IMR-90 (cell line): ENCODE data around the gene MAN2A1. TPM values are rescaled to one million over a fixed set of nuclear protein-coding genes. Genes with fewer than 3 reads are reported as not detected.

Source experiments
- ATAC-seq: fragments of 200-7000 bp; cut with Tn5 transposase; 2 replicates; pipeline ENCODE4 v1.9.1; 2020; ENCODE audit warnings: low read depth, mild to moderate bottlenecking, moderate library complexity
- BruUV-seq: library from RNA; stranded (reverse); fragments of 400-500 nt; replicated peaks from 2 replicates; lab custom pipeline; 2021; lab: Mats Ljungman, UMichigan
- CTCF ChIA-PET: fragments of 300-600 bp; formaldehyde crosslinking; extraction: SDS; loops from one replicate; lab custom pipeline; 2021; ENCODE audit warnings: antibody characterized with exemption; lab: Yijun Ruan, JAX
- POLR2A ChIA-PET: fragments of 300-600 bp; sonication (Branson Sonifier 250); formaldehyde crosslinking; loops from one replicate; lab custom pipeline; 2022; ENCODE audit warnings: antibody characterized with exemption; ENCODE audit not compliant: unreplicated experiment; lab: Charles Lee
- DNase-seq: peaks from one replicate; pipeline ENCODE4 v3.0.0; 2013
- H2AFZ ChIP-seq: replicated peaks from 2 replicates; pipeline ENCODE3; 2013; ENCODE audit warnings: low read length, mild to moderate bottlenecking; ENCODE audit not compliant: poor library complexity
- H2AK5ac ChIP-seq: 2 replicates; pipeline ENCODE4 v1.6.1; 2013; ENCODE audit warnings: low read depth, low read length, inconsistent platforms
- H2AK9ac ChIP-seq: replicated peaks from 2 replicates; pipeline ENCODE3; 2013; ENCODE audit warnings: mild to moderate bottlenecking, low read depth, low read length, moderate library complexity; ENCODE audit not compliant: poor library complexity
- H2BK120ac ChIP-seq: 2 replicates; pipeline ENCODE4 v1.6.1; 2013; ENCODE audit warnings: low read depth, low read length, inconsistent platforms
- H2BK15ac ChIP-seq: 3 replicates; pipeline ENCODE4 v1.6.1; 2013; ENCODE audit warnings: low read depth, low read length, inconsistent platforms
- H2BK20ac ChIP-seq: 2 replicates; pipeline ENCODE4 v1.6.1; 2013; ENCODE audit warnings: low read depth, mild to moderate bottlenecking, inconsistent platforms, low read length, moderate library complexity
- H2BK5ac ChIP-seq: 2 replicates; pipeline ENCODE4 v1.6.1; 2013; ENCODE audit warnings: mild to moderate bottlenecking, low read depth, low read length, inconsistent platforms; ENCODE audit not compliant: poor library complexity, severe bottlenecking
- H3K14ac ChIP-seq: replicated peaks from 2 replicates; pipeline ENCODE4 v1.6.1; 2013; ENCODE audit warnings: low read depth, low read length, inconsistent platforms
- H3K18ac ChIP-seq: 2 replicates; pipeline ENCODE4 v1.6.1; 2013; ENCODE audit warnings: low read depth, low read length, control low read depth
- H3K23ac ChIP-seq: 2 replicates; pipeline ENCODE4 v1.6.1; 2013; ENCODE audit warnings: low read depth, low read length, inconsistent platforms
- H3K27ac ChIP-seq: 2 replicates; pipeline ENCODE4 v1.5.1; 2013; ENCODE audit warnings: mild to moderate bottlenecking, control low read depth, low read length; ENCODE audit not compliant: insufficient read depth
- H3K27me3 ChIP-seq: 2 replicates; pipeline ENCODE4 v1.6.1; 2013; ENCODE audit warnings: low read length; ENCODE audit not compliant: control insufficient read depth, insufficient read depth
- H3K36me3 ChIP-seq: 2 replicates; pipeline ENCODE4 v1.6.1; 2013; ENCODE audit warnings: low read length, mixed read lengths; ENCODE audit not compliant: control insufficient read depth, insufficient read depth
- H3K4ac ChIP-seq: 2 replicates; pipeline ENCODE4 v1.6.1; 2013; ENCODE audit warnings: low read depth, low read length, inconsistent platforms
- H3K4me1 ChIP-seq: 2 replicates; pipeline ENCODE4 v1.6.1; 2013; ENCODE audit warnings: low read length, mixed read lengths; ENCODE audit not compliant: control insufficient read depth, insufficient read depth
- H3K4me2 ChIP-seq: 2 replicates; pipeline ENCODE4 v1.6.1; 2013; ENCODE audit warnings: low read depth, mild to moderate bottlenecking, control low read depth, low read length, moderate library complexity
- H3K4me3 ChIP-seq: 2 replicates; pipeline ENCODE4 v1.5.1; 2013; ENCODE audit warnings: low read depth, mild to moderate bottlenecking, control low read depth, low read length, moderate library complexity; ENCODE audit not compliant: insufficient read depth
- H3K56ac ChIP-seq: 2 replicates; pipeline ENCODE4 v1.6.1; 2013; ENCODE audit warnings: low read length, inconsistent platforms; ENCODE audit not compliant: insufficient read depth; ENCODE audit errors: extremely low read depth
- H3K79me1 ChIP-seq, 2 experiments: 2 replicates each; pipeline ENCODE4 v1.6.1; 2013; ENCODE audit warnings: low read length in 2 of 2, inconsistent platforms in 1 of 2, low read depth in 1 of 2
- H3K9ac ChIP-seq: 2 replicates; pipeline ENCODE4 v1.6.1; 2013; ENCODE audit warnings: low read depth, low read length, control low read depth
- H3K9me1 ChIP-seq: 2 replicates; pipeline ENCODE4 v1.6.1; 2013; ENCODE audit warnings: low read length, inconsistent platforms; ENCODE audit not compliant: insufficient read depth
- H3K9me3 ChIP-seq: 2 replicates; pipeline ENCODE4 v1.6.1; 2013; ENCODE audit warnings: low read length; ENCODE audit not compliant: control insufficient read depth, insufficient read depth
- H4K20me1 ChIP-seq: 2 replicates; pipeline ENCODE4 v1.6.1; 2013; ENCODE audit warnings: low read length, inconsistent platforms; ENCODE audit not compliant: insufficient read depth
- H4K5ac ChIP-seq: 2 replicates; pipeline ENCODE4 v1.6.1; 2013; ENCODE audit warnings: mild to moderate bottlenecking, low read depth, low read length, control low read depth
- H4K8ac ChIP-seq, 2 experiments: 2 replicates each; pipeline ENCODE4 v1.6.1; 2013; ENCODE audit warnings: low read depth in 2 of 2, low read length in 2 of 2, control low read depth in 1 of 2, inconsistent platforms in 1 of 2
- H4K91ac ChIP-seq: 2 replicates; pipeline ENCODE4 v1.6.1; 2013; ENCODE audit warnings: low read depth, low read length, inconsistent platforms; ENCODE audit not compliant: insufficient read depth
- CEBPB ChIP-seq: IDR thresholded peaks from 2 replicates; pipeline ENCODE4 v1.6.1; 2012; ENCODE audit warnings: low read depth, low read length, improper control_type of control experiment
- CHD1 ChIP-seq: IDR thresholded peaks from 2 replicates; pipeline ENCODE4 v1.6.1; 2012; ENCODE audit warnings: low read depth, low read length, improper control_type of control experiment
- MXI1 ChIP-seq: IDR thresholded peaks from 2 replicates; pipeline ENCODE4 v1.6.1; 2012; ENCODE audit warnings: low read depth, mild to moderate bottlenecking, low read length, moderate library complexity, borderline replicate concordance
- NFE2L2 ChIP-seq: fragments of 150-350 bp; IDR thresholded peaks from 2 replicates; pipeline ENCODE4 v1.6.1; 2016; ENCODE audit warnings: low read depth, mild to moderate bottlenecking, low read length
- POLR2A ChIP-seq: IDR thresholded peaks from 2 replicates; pipeline ENCODE4 v1.6.1; 2012; ENCODE audit warnings: mild to moderate bottlenecking, low read depth, low read length
- RCOR1 ChIP-seq: IDR thresholded peaks from 2 replicates; pipeline ENCODE4 v1.6.1; 2012; ENCODE audit warnings: mild to moderate bottlenecking, low read length, improper control_type of control experiment; ENCODE audit not compliant: insufficient replicate concordance
- SMC3 ChIP-seq: fragments of 150-350 bp; IDR thresholded peaks from 2 replicates; pipeline ENCODE4 v1.6.1; 2016; ENCODE audit warnings: low read depth, mild to moderate bottlenecking, antibody characterized with exemption, low read length, moderate library complexity
- dilution Hi-C: fragments of 300-500 bp; cut with HindIII; formaldehyde crosslinking; loops from one replicate; pipeline ENCODE4 v1.14.3; 2018; ENCODE audit warnings: low sequenced_read_pairs; ENCODE audit not compliant: unreplicated experiment
- in situ Hi-C: fragments of 300-500 bp; cut with MboI; formaldehyde crosslinking; loops from 3 replicates; pipeline ENCODE4 v1.14.3; 2019; ENCODE audit warnings: low sequenced_read_pairs, inconsistent platforms, mixed read lengths
- intact Hi-C: fragments of 100-400 bp; cut with micrococcal nuclease; formaldehyde crosslinking; loops from 2 replicates; pipeline ENCODE4 v1.10.0; 2022
- polyA plus RNA-seq, 3 experiments: library from polyadenylated mRNA; depleted of rRNA; stranded (reverse); fragments of >200 nt; gene quantifications; 2 replicates each; pipeline ENCODE4 v1.2.3, GENCODE V29; 2012; ENCODE audit warnings: low replicate concordance in 1 of 3
- total RNA-seq: library from RNA; depleted of rRNA; stranded (reverse); fragments of >200 nt; gene quantifications from 2 replicates; pipeline ENCODE4 v1.2.3, GENCODE V29; 2012
- TF ChIP-seq, protein P1 (sequence below): fragments of 150-350 bp; IDR thresholded peaks from 2 replicates; pipeline ENCODE4 v1.6.1; 2016; ENCODE audit warnings: low read depth, mild to moderate bottlenecking, low read length, moderate library complexity, borderline replicate concordance
- TF ChIP-seq, protein P2 (sequence below): conservative IDR thresholded peaks from 2 replicates; pipeline ENCODE4 v1.5.1; 2012; ENCODE audit warnings: mild to moderate bottlenecking, low read depth, low read length, improper control_type of control experiment

Gene MAN2A1
- total and polyA plus RNA-seq, 2 of the 4 experiments (the other 2 are of a cell fraction): 16.4 to 29.6 TPM

DNA sequence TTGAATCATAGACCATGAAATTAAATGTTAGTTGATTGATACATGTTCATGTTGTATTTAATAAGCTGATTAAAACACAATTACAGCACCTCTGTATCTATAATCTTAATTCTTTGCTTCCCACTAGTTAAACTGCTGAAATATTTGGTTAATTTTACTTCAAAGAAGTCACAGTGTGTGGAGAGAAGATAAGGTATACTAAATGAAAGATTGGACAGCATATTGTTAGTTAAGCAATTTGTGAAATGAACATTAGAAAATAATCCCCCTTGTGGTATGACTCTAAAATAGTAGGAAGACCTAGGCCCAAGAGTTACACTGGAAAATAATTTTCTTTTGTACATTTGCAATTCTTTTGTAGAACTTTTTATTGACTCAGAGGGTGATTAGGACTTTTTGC is 30.3 kb downstream of the MAN2A1 start:
- Histone ChIP-seq H4K20me1 (no peaks in the 10 kb centered on the region), H3K27ac (no peak overlapping the region), H3K4ac (no peak overlapping the region), H3K9ac (no peak overlapping the region), H3K14ac (no peak overlapping the region), H3K4me3 (no peak overlapping the region), H3K9me1 (peaks cover 3% of the 10 kb centered on the region), H2BK20ac (no peak overlapping the region), H2AFZ (no peak overlapping the region), H2AK5ac (no peak overlapping the region), H4K5ac (no peak overlapping the region), H4K8ac (no peak overlapping the region), H3K18ac (no peak overlapping the region), H2BK120ac (no peak overlapping the region), H3K23ac (no peak overlapping the region), H3K27me3 (no peaks in the 10 kb centered on the region), H2BK15ac (no peak overlapping the region), H3K9me3 (no peaks in the 10 kb centered on the region), H3K4me1 (peaks cover 4% of the 10 kb centered on the region; the same call in 1 of the 2 replicates), H3K4me2 (no peak overlapping the region), H2AK9ac (no peak overlapping the region), H3K56ac (no peak overlapping the region), H2BK5ac (no peak overlapping the region), H4K91ac (no peak overlapping the region), H3K79me1 (peaks cover 9 to 21% of the 10 kb centered on the region in 2 experiments; a peak in 3 of 4 replicates), H3K36me3 (peaks cover 4% of the 10 kb centered on the region)
- TF ChIP-seq, protein P1, sequence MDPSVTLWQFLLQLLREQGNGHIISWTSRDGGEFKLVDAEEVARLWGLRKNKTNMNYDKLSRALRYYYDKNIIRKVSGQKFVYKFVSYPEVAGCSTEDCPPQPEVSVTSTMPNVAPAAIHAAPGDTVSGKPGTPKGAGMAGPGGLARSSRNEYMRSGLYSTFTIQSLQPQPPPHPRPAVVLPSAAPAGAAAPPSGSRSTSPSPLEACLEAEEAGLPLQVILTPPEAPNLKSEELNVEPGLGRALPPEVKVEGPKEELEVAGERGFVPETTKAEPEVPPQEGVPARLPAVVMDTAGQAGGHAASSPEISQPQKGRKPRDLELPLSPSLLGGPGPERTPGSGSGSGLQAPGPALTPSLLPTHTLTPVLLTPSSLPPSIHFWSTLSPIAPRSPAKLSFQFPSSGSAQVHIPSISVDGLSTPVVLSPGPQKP: no peak
- no peak for TF ChIP-seq POLR2A
- no peak for TF ChIP-seq NFE2L2
- TF ChIP-seq CHD1: no peak
- no peak for TF ChIP-seq RCOR1
- TF ChIP-seq CEBPB: no peak
- TF ChIP-seq SMC3: no peak
- TF ChIP-seq, protein P2, sequence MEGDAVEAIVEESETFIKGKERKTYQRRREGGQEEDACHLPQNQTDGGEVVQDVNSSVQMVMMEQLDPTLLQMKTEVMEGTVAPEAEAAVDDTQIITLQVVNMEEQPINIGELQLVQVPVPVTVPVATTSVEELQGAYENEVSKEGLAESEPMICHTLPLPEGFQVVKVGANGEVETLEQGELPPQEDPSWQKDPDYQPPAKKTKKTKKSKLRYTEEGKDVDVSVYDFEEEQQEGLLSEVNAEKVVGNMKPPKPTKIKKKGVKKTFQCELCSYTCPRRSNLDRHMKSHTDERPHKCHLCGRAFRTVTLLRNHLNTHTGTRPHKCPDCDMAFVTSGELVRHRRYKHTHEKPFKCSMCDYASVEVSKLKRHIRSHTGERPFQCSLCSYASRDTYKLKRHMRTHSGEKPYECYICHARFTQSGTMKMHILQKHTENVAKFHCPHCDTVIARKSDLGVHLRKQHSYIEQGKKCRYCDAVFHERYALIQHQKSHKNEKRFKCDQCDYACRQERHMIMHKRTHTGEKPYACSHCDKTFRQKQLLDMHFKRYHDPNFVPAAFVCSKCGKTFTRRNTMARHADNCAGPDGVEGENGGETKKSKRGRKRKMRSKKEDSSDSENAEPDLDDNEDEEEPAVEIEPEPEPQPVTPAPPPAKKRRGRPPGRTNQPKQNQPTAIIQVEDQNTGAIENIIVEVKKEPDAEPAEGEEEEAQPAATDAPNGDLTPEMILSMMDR: no peak
- no peak for TF ChIP-seq MXI1
- DNase-seq (no peak), ATAC-seq (no peak)
- BruUV-seq: no TSS peak
- dilution Hi-C loops: no loop called here
- in situ Hi-C loops: no loop called here
- ChIA-PET POLR2A (no interaction called here), CTCF (no interaction called here)
- intact Hi-C loops: no loop called here
